CD8-positive, alpha-beta memory T cell (primary cell): ENCODE results near the gene BICD2. TPM values are rescaled to one million over a fixed set of nuclear protein-coding genes. Genes with fewer than 3 reads are reported as not detected.
"Not testable (repeated sequence)": the region's sequence is repeated elsewhere in the genome, so short reads cannot be mapped to it uniquely, and the experiment has no call there.

ENCODE experiments used
- CTCF ChIA-PET: fragments of 350-600 bp; sonication (Branson Sonifier 250); formaldehyde crosslinking; loops from one replicate; lab custom pipeline; 2021; ENCODE audit warnings: antibody characterized with exemption; lab: Charles Lee
- POLR2A ChIA-PET: fragments of 350-600 bp; sonication (Branson Sonifier 250); formaldehyde crosslinking; loops from one replicate; lab custom pipeline; 2021; ENCODE audit warnings: antibody characterized with exemption; lab: Charles Lee
- DNase-seq, 5 donors: peaks; one replicate each; pipeline versions ENCODE4 v3.0.0 to v3.0.0-alpha.2; 2020 to 2022; ENCODE audit warnings: mixed read lengths in 1 of 5
- H3K27ac ChIP-seq: one replicate; pipeline ENCODE4 v1.7.0; 2013; ENCODE audit warnings: low read depth, mild to moderate bottlenecking, low read length, moderate library complexity
- H3K27me3 ChIP-seq: 2 replicates; pipeline ENCODE4 v1.7.0; 2013; ENCODE audit warnings: low read length, mild to moderate bottlenecking; ENCODE audit not compliant: insufficient read depth, poor library complexity, severe bottlenecking
- H3K36me3 ChIP-seq: 2 replicates; pipeline ENCODE4 v1.7.0; 2013; ENCODE audit warnings: mild to moderate bottlenecking, low read length, moderate library complexity; ENCODE audit not compliant: insufficient read depth
- H3K4me1 ChIP-seq: 2 replicates; pipeline ENCODE4 v1.7.0; 2013; ENCODE audit warnings: mild to moderate bottlenecking, low read length, moderate library complexity; ENCODE audit not compliant: insufficient read depth
- H3K4me3 ChIP-seq: 2 replicates; pipeline ENCODE4 v1.7.0; 2013; ENCODE audit warnings: mild to moderate bottlenecking, low read length
- H3K9me3 ChIP-seq: 2 replicates; pipeline ENCODE4 v1.7.0; 2013; ENCODE audit warnings: mild to moderate bottlenecking, low read length
- H3K27ac Mint-ChIP-seq, 8 donors: one replicate each; pipeline ENCODE4 v1.8.0; 2020 to 2021; ENCODE audit warnings: mixed read lengths in 8 of 8, mild to moderate bottlenecking in 6 of 8, inconsistent platforms in 3 of 8, moderate library complexity in 3 of 8
- H3K27me3 Mint-ChIP-seq, 2 donors: one replicate each; pipeline ENCODE4 v1.8.0; 2020 to 2021; ENCODE audit warnings: mixed read lengths in 2 of 2, mild to moderate bottlenecking in 1 of 2, moderate library complexity in 1 of 2
- H3K36me3 Mint-ChIP-seq, 3 donors: one replicate each; pipeline ENCODE4 v1.8.0; 2020 to 2021; ENCODE audit warnings: mixed read lengths in 3 of 3, inconsistent platforms in 1 of 3, mild to moderate bottlenecking in 1 of 3
- H3K4me1 Mint-ChIP-seq, 3 donors: one replicate each; pipeline ENCODE4 v1.8.0; 2020 to 2021; ENCODE audit warnings: mixed read lengths in 3 of 3, inconsistent platforms in 1 of 3, mild to moderate bottlenecking in 1 of 3
- H3K4me3 Mint-ChIP-seq, 7 donors: one replicate each; pipeline ENCODE4 v1.8.0; 2020 to 2021; ENCODE audit warnings: mixed read lengths in 7 of 7, mild to moderate bottlenecking in 6 of 7, moderate library complexity in 4 of 7, inconsistent platforms in 2 of 7
- H3K9me3 Mint-ChIP-seq, 5 donors: one replicate each; pipeline ENCODE4 v1.8.0; 2020 to 2022; ENCODE audit warnings: mixed read lengths in 5 of 5, mild to moderate bottlenecking in 3 of 5, moderate library complexity in 2 of 5, inconsistent platforms in 1 of 5
- polyA plus RNA-seq: library from polyadenylated mRNA; unstranded; fragments of 300-500 nt; fragmentation: Illumina TruSeq; gene quantifications from one replicate; pipeline ENCODE4 v1.2.3, GENCODE V29; 2021
- total RNA-seq, 2 experiments: library from RNA; stranded (reverse); gene quantifications; one replicate each; pipeline ENCODE4 v1.2.3, GENCODE V29; 2021

The BICD2 gene
- total and polyA plus RNA-seq, 3 experiments from 2014 or later: 18.6 to 27.1 (median 26.7) TPM

GRCh38 chr9:92798358-92798757 is 33.7 kb upstream of the BICD2 start:
- H3K9me3 Mint-ChIP-seq: no peaks in the 10 kb centered on the region
- Histone ChIP-seq H3K9me3 (no peaks in the 10 kb centered on the region), H3K4me1 (no peaks in the 10 kb centered on the region), H3K27ac (no peak overlapping the region), H3K27me3 (no peaks in the 10 kb centered on the region), H3K4me3 (no peak overlapping the region), H3K36me3 (no peaks in the 10 kb centered on the region)
- H3K4me1 Mint-ChIP-seq: no peaks in the 10 kb centered on the region
- no peak overlapping the region for H3K4me3 Mint-ChIP-seq
- DNase-seq: no peak
- no peak overlapping the region for H3K27ac Mint-ChIP-seq
- H3K27me3 Mint-ChIP-seq: peaks cover 11 to 52% of the 10 kb centered on the region in 2 donors
- ChIA-PET POLR2A (no interaction called here), CTCF (interaction anchor here (0.7 to 1.1 kb wide), 2 partner anchors 7 to 11 kb away, joined by 3 read pairs; no protein-coding TSS in a partner anchor)
- H3K36me3 Mint-ChIP-seq: no peaks in the 10 kb centered on the region

GRCh38 chr9:92796337-92796804 is 31.7 kb upstream of the BICD2 start:
- H3K9me3 ChIP-seq, H3K27me3 ChIP-seq, H3K4me1 ChIP-seq, H3K36me3 ChIP-seq, H3K4me1 Mint-ChIP-seq, POLR2A ChIA-PET, H3K9me3 Mint-ChIP-seq, H3K4me3 ChIP-seq, H3K27ac ChIP-seq, DNase-seq, H3K36me3 Mint-ChIP-seq, H3K4me3 Mint-ChIP-seq: not testable (repeated sequence)
- CTCF ChIA-PET: interaction anchor here (0.8 to 1.6 kb wide), 2 partner anchors 12 to 80 kb away, joined by 3 to 4 read pairs; no protein-coding TSS in a partner anchor
- peak overlapping the region in 2 of 8 donors; percentile 12 to 51 for H3K27ac Mint-ChIP-seq
- H3K27me3 Mint-ChIP-seq: peaks cover 11 to 49% of the 10 kb centered on the region in 2 donors

GRCh38 chr9:92795598-92796336 is 31.1 kb upstream of the BICD2 start:
- Histone ChIP-seq H3K9me3 (no peaks in the 10 kb centered on the region), H3K27me3 (no peaks in the 10 kb centered on the region), H3K4me1 (peaks cover 3% of the 10 kb centered on the region), H3K27ac (no peak overlapping the region), H3K4me3 (no peak overlapping the region), H3K36me3 (no peaks in the 10 kb centered on the region)
- POLR2A ChIA-PET: no interaction called here
- no peaks in the 10 kb centered on the region for H3K9me3 Mint-ChIP-seq
- no peak overlapping the region for H3K4me3 Mint-ChIP-seq
- CTCF ChIA-PET: interaction anchor here (0.8 to 1.6 kb wide), 2 partner anchors 13 to 80 kb away, joined by 3 to 4 read pairs; no protein-coding TSS in a partner anchor
- no peaks in the 10 kb centered on the region for H3K36me3 Mint-ChIP-seq
- DNase-seq: no peak
- H3K27ac Mint-ChIP-seq: peak overlapping the region in 2 of 8 donors; percentile 12 to 51
- peaks cover 11 to 52% of the 10 kb centered on the region in 2 donors for H3K27me3 Mint-ChIP-seq
- H3K4me1 Mint-ChIP-seq: peaks cover 2 to 4% (median 3%) of the 10 kb centered on the region in 3 donors

- Histone ChIP-seq H3K27ac (no peak overlapping the region), H3K9me3 (no peaks in the 10 kb centered on the region), H3K27me3 (no peaks in the 10 kb centered on the region), H3K4me3 (no peak overlapping the region), H3K36me3 (no peaks in the 10 kb centered on the region), H3K4me1 (peaks cover 5% of the 10 kb centered on the region)
- H3K4me3 Mint-ChIP-seq: no peak overlapping the region
- no peak for DNase-seq
- peaks cover 2 to 6% (median 6%) of the 10 kb centered on the region in 3 donors for H3K4me1 Mint-ChIP-seq
- no peak overlapping the region for H3K27ac Mint-ChIP-seq
- ChIA-PET CTCF (interaction anchor here (1.6 kb wide), 1 partner anchor 13 kb away, joined by 4 read pairs; no protein-coding TSS in a partner anchor), POLR2A (no interaction called here)
- H3K9me3 Mint-ChIP-seq: no peaks in the 10 kb centered on the region
- H3K27me3 Mint-ChIP-seq: peaks cover 8 to 52% of the 10 kb centered on the region in 2 donors
- no peaks in the 10 kb centered on the region for H3K36me3 Mint-ChIP-seq
Observed at GRCh38 chr9:92795000-92795399, 30.4 kb upstream of the BICD2 start.

- Mint-ChIP-seq H3K4me1 (peaks cover 2 to 6% (median 6%) of the 10 kb centered on the region in 3 donors), H3K9me3 (no peaks in the 10 kb centered on the region), H3K27ac (no peak overlapping the region), H3K27me3 (peaks cover 5 to 47% of the 10 kb centered on the region in 2 donors), H3K36me3 (no peaks in the 10 kb centered on the region), H3K4me3 (no peak overlapping the region)
- Histone ChIP-seq H3K27ac (no peak overlapping the region), H3K36me3 (no peaks in the 10 kb centered on the region), H3K9me3 (no peaks in the 10 kb centered on the region), H3K4me1 (peaks cover 5% of the 10 kb centered on the region), H3K27me3 (no peaks in the 10 kb centered on the region), H3K4me3 (no peak overlapping the region)
- ChIA-PET CTCF (interaction anchor here (0.7 to 5.8 kb wide), 3 partner anchors 79 to 656 kb away, joined by 3 to 51 read pairs (median 4); no protein-coding TSS in a partner anchor), POLR2A (no interaction called here)
- no peak for DNase-seq
Observed at GRCh38 chr9:92794426-92794825, 29.8 kb upstream of the BICD2 start.

GRCh38 chr9:92790542-92791527 is 26.2 kb upstream of the BICD2 start:
- peaks cover 9 to 15% (median 13%) of the 10 kb centered on the region in 5 donors for H3K9me3 Mint-ChIP-seq
- DNase-seq: peak; percentile 55 to 83 (median 65)
- peaks cover 2 to 26% of the 10 kb centered on the region in 2 donors for H3K27me3 Mint-ChIP-seq
- peaks cover 0 to 14% (median 3%) of the 10 kb centered on the region in 3 donors for H3K36me3 Mint-ChIP-seq
- H3K36me3 ChIP-seq: no peaks in the 10 kb centered on the region
- no peaks in the 10 kb centered on the region for H3K9me3 ChIP-seq
- CTCF ChIA-PET: interaction anchor here (0.8 to 5.8 kb wide), 11 partner anchors 8 to 653 kb away, joined by 3 to 51 read pairs (median 5); partner anchors contain the start of gene IPPK
- no peak overlapping the region for H3K4me3 ChIP-seq
- H3K4me1 Mint-ChIP-seq: peaks cover 2 to 6% (median 6%) of the 10 kb centered on the region in 3 donors
- no peak overlapping the region for H3K27ac ChIP-seq
- POLR2A ChIA-PET: no interaction called here
- H3K27ac Mint-ChIP-seq: peak overlapping the region in 4 of 8 donors; percentile 36 to 96 (median 61)
- no peaks in the 10 kb centered on the region for H3K27me3 ChIP-seq
- peaks cover 5% of the 10 kb centered on the region for H3K4me1 ChIP-seq
- H3K4me3 Mint-ChIP-seq: peak overlapping the region in 1 of 7 donors; percentile 45

GRCh38 chr9:92786298-92786697 is 21.7 kb upstream of the BICD2 start:
- Histone ChIP-seq H3K9me3 (no peaks in the 10 kb centered on the region), H3K4me3 (no peak overlapping the region), H3K27ac (no peak overlapping the region), H3K27me3 (no peaks in the 10 kb centered on the region), H3K4me1 (peaks cover 5% of the 10 kb centered on the region), H3K36me3 (no peaks in the 10 kb centered on the region)
- Mint-ChIP-seq H3K36me3 (peaks cover 0 to 18% (median 3%) of the 10 kb centered on the region in 3 donors), H3K27me3 (peaks cover 2 to 16% of the 10 kb centered on the region in 2 donors), H3K27ac (no peak overlapping the region), H3K4me3 (no peak overlapping the region), H3K9me3 (peaks cover 10 to 19% (median 17%) of the 10 kb centered on the region in 5 donors), H3K4me1 (peaks cover 2 to 6% (median 6%) of the 10 kb centered on the region in 3 donors)
- ChIA-PET CTCF (no interaction called here), POLR2A (no interaction called here)
- no peak for DNase-seq
